Sigmoid colon (tissue), 4 donors: ENCODE measurements around the gene UNC5C.

Source experiments
- CTCF ChIP-seq, 4 experiments: fragments of 450-650 bp in 3 of 4; fragments of 200-600 bp in 1 of 4; IDR thresholded peaks; one replicate each; pipeline ENCODE4 v1.5.1; 2016 to 2019; ENCODE audit warnings: antibody characterized with exemption in 4 of 4, mild to moderate bottlenecking in 3 of 4, moderate library complexity in 2 of 4
- EP300 ChIP-seq, 4 donors: sonication (generic); formaldehyde crosslinking; IDR thresholded peaks; one replicate each; pipeline ENCODE4 v1.6.1; 2017; ENCODE audit warnings: antibody characterized with exemption in 4 of 4
- POLR2A ChIP-seq, 2 donors: fragments of 450-650 bp; IDR thresholded peaks; one replicate each; pipeline ENCODE4 v1.6.1; 2016; ENCODE audit warnings: antibody characterized with exemption in 2 of 2, mild to moderate bottlenecking in 2 of 2, moderate library complexity in 2 of 2
- POLR2AphosphoS5 ChIP-seq, 4 donors: sonication (generic); formaldehyde crosslinking; IDR thresholded peaks; one replicate each; pipeline ENCODE4 v1.6.1; 2017; ENCODE audit warnings: antibody characterized with exemption in 4 of 4

GRCh38 chr4:95394752-95395306, 153.9 kb downstream of the UNC5C start:
- TF ChIP-seq CTCF (IDR thresholded peaks at IDR 0.05) (no peak), POLR2A (IDR thresholded peaks at IDR 0.05) (no peak), EP300 (IDR thresholded peaks at IDR 0.05) (no peak), POLR2AphosphoS5 (IDR thresholded peaks at IDR 0.05) (no peak)
